ENCODE measurements around the gene CSAD. TPM values are rescaled to one million over a fixed set of nuclear protein-coding genes. Genes with fewer than 3 reads are reported as not detected.

Gene CSAD
- total and polyA plus RNA-seq, 8 donors, result 10.1 to 83.2 (median 21.4) TPM

DNA sequence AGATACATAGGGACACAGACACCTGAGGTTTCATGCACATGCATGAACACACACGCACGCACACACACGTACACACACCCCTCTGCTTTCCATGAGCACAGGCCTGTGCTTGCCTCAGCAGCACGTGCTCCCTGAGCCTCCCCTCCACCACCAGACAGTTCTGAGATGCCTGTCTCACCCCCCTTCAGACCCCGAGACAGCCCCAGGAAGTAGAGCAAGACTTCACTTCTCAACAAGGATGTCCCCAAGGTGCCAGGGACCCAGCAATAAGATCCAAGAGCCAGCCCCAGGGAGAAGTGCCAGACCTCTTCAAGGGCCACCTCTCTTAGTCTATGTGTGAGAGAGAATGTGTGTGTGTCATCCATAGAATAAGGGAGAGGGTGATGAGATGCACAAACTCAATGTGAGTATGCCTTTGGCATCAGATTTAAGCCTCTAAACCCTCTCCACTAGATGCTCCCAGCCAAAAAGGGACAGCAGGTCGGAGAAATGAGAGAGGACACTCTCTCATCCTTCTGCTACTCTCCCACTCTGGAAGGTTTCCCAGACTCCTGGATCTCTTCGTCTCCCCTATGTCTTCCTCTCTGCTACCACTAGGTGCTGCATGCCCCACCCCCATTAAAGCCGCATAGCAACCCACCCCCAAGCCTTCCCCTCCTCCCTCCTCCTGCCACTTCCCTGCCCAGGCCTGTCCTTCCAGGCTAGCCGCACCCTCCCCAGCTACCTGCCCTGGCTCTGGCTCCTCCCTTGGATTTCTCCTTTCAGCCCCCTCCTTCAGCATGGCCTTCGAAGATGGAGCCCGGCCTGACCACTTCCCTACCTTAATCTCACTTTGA, 43.6 kb upstream of the CSAD start:
- WGBS, 2 donors, result 68 to 71% methylated on average over 11 of the region's 11 CpGs
- H3K4me1 ChIP-seq, result peaks cover 0 to 8% (median 5%) of the 10 kb centered on the region in 3 donors
- H3K9me3 ChIP-seq, result no peaks in the 10 kb centered on the region
- DNase-seq (peak in 1 of 6 donors; percentile 28), ATAC-seq (no peak), FAIRE-seq (no peak)
- TF ChIP-seq, protein P1, sequence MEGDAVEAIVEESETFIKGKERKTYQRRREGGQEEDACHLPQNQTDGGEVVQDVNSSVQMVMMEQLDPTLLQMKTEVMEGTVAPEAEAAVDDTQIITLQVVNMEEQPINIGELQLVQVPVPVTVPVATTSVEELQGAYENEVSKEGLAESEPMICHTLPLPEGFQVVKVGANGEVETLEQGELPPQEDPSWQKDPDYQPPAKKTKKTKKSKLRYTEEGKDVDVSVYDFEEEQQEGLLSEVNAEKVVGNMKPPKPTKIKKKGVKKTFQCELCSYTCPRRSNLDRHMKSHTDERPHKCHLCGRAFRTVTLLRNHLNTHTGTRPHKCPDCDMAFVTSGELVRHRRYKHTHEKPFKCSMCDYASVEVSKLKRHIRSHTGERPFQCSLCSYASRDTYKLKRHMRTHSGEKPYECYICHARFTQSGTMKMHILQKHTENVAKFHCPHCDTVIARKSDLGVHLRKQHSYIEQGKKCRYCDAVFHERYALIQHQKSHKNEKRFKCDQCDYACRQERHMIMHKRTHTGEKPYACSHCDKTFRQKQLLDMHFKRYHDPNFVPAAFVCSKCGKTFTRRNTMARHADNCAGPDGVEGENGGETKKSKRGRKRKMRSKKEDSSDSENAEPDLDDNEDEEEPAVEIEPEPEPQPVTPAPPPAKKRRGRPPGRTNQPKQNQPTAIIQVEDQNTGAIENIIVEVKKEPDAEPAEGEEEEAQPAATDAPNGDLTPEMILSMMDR (IDR thresholded peaks at IDR 0.05), result no peak
- intact Hi-C loops (cut with DNase I), result no loop called here
- H3K36me3 ChIP-seq, result no peaks in the 10 kb centered on the region
- no peak overlapping the region for H3K4me3 ChIP-seq
- H3K27me3 ChIP-seq, result no peaks in the 10 kb centered on the region
- peak overlapping the region in 2 of 4 donors; percentile 16 to 41 for H3K27ac ChIP-seq

DNA sequence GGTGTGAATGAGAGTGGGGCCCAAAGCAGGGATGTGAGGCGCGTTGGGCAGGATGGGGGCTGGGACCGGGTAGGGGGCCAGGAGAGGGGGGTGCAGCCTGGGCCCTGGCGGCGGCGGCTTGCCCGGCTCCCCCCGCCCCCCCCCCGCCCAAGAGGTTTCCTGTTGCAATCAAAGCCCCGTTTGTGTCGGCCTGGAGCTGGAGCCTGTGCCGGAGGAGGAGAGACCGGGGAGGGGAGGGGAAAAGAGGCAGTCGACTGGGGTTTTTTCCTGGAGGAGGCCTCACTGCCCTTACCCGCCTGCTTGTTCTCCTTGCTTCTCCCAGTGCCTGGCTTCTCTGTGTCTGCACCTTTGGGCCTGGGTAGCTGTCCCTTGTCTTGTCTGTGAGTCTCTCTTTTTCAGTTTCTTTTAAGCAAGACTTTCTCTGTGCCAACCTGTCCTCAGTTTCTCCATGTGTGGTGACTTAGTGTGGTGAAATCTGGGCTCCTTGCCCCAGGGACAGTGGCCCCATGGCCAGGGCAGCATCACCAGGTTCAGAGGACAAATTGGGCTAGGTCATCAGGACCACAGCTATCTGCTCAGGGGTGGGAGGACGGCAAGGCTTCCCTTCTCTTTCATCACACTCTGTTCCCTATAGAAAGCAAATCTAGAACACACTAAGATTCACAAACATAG, 42.8 kb upstream of the CSAD start:
- no peak for ATAC-seq
- no peak for DNase-seq
- H3K27ac ChIP-seq, result peak overlapping the region in 3 of 4 donors; percentile 16 to 51 (median 41)
- WGBS, 2 donors, result 38 to 40% methylated on average over 15 to 16 of the region's 16 CpGs
- FAIRE-seq, result no peak
- no peaks in the 10 kb centered on the region for H3K36me3 ChIP-seq
- intact Hi-C loops (cut with DNase I), result no loop called here
- TF ChIP-seq, protein P1 (IDR thresholded peaks at IDR 0.05), result no peak
- peaks cover 0 to 8% (median 5%) of the 10 kb centered on the region in 3 donors for H3K4me1 ChIP-seq
- no peaks in the 10 kb centered on the region for H3K27me3 ChIP-seq
- no peak overlapping the region for H3K4me3 ChIP-seq
- H3K9me3 ChIP-seq, result no peaks in the 10 kb centered on the region

DNA sequence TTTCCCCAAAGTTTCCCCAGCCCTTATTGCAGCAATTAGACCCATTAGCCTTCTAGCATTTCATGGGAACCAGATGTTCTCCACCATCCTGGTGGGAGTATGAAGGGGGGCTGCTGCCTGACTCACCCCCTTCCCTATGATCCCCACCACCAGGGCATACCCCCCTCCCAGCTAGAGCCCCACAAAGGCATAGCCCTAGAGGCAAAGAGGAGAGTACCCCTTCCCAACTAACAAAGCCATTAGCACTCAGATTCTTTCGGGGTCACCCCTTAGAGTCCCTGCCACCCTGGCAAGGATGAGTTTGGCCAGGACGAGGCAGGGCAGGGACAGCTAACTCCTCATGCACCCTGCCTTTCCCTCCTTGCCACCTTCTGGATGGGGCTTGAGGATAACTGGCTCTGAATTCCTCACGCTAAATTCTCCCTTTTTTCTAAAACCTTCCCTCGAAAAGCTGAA, 42.1 kb upstream of the CSAD start:
- FAIRE-seq (no peak), ATAC-seq (no peak)
- 63 to 64% methylated on average over 4 of the region's 4 CpGs for WGBS, 2 donors

DNA sequence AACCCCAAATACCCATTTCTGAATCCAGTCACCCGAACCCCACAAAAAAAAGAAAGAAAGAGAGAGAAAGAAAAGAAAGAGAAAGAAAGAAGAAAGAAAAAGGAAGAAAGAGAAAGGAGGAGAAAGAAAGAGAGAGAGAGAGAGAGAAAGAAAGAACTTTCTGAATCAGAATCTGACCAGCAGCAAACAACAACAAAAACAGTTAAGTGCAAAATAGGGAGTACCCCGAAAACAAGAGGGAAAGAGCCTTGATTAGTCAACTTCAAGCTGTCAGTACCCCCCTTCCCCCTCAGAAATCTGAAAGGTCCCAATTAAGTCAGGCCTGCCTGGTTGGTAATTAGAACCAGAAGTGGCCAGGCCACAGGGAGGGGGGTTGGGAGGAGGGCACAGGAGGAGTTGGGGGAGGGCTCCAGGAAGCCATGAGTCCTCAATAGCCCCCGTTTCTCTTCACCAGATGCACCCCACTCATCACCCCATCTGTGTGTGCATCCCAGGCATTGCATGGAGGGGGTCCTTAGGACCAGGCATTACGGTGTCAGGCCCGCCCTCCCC, 41.5 kb upstream of the CSAD start:
- ATAC-seq (no peak), FAIRE-seq (no peak), DNase-seq (peak in 1 of 6 donors; percentile 14)
- Histone ChIP-seq H3K27ac (peak overlapping the region; percentile 97 to 98 (median 97)), H3K4me1 (peaks cover 0 to 14% (median 5%) of the 10 kb centered on the region in 3 donors), H3K4me3 (peak overlapping the region in 2 of 4 donors; percentile 49 to 66), H3K36me3 (no peaks in the 10 kb centered on the region), H3K27me3 (no peaks in the 10 kb centered on the region), H3K9me3 (no peaks in the 10 kb centered on the region)
- intact Hi-C loops (cut with DNase I), result no loop called here
- TF ChIP-seq, protein P1 (IDR thresholded peaks at IDR 0.05), result no peak
- 42 to 58% methylated on average over 5 of the region's 5 CpGs for WGBS, 2 donors

More for the DNA sequence above, 42.1 kb upstream of the CSAD start:
- DNase-seq, result no peak
- TF ChIP-seq, protein P1 (IDR thresholded peaks at IDR 0.05), result no peak
- Histone ChIP-seq H3K9me3 (no peaks in the 10 kb centered on the region), H3K36me3 (no peaks in the 10 kb centered on the region), H3K4me1 (peaks cover 0 to 8% (median 5%) of the 10 kb centered on the region in 3 donors), H3K27me3 (no peaks in the 10 kb centered on the region), H3K4me3 (no peak overlapping the region), H3K27ac (peak overlapping the region in 2 of 4 donors; percentile 41 to 51)
- intact Hi-C loops (cut with DNase I), result no loop called here
